GM23338 (cell line): ENCODE measurements around the gene REM2. TPM values are rescaled to one million over a fixed set of nuclear protein-coding genes. Genes with fewer than 3 reads are reported as not detected.

Experiments
- ATAC-seq: fragments of 200-7000 bp; cut with Tn5 transposase; 3 replicates; pipeline ENCODE4 v1.9.1; 2020
- DNase-seq: peaks from one replicate; pipeline ENCODE4 v3.0.0-alpha.2; 2015; ENCODE audit warnings: low spot score
- H2AFZ ChIP-seq: fragments of 200-600 bp; sonication (generic); 2 replicates; pipeline ENCODE4 v1.8.0; 2016; ENCODE audit warnings: antibody characterized with exemption, mild to moderate bottlenecking, moderate library complexity
- H3F3A ChIP-seq: fragments of 200-600 bp; sonication (generic); replicated peaks from 2 replicates; pipeline ENCODE4 v1.8.0; 2017; ENCODE audit warnings: antibody characterized with exemption, mixed run types, low read depth
- H3K27ac ChIP-seq: fragments of 200-600 bp; sonication (generic); 2 replicates; pipeline ENCODE4 v1.6.1; 2016; ENCODE audit warnings: low read depth
- H3K27me3 ChIP-seq: fragments of 200-600 bp; sonication (generic); 2 replicates; pipeline ENCODE4 v1.8.0; 2016; ENCODE audit warnings: mild to moderate bottlenecking, mixed run types, moderate library complexity; ENCODE audit not compliant: insufficient read depth
- H3K36me3 ChIP-seq: fragments of 200-600 bp; sonication (generic); 2 replicates; pipeline ENCODE4 v1.8.0; 2016; ENCODE audit warnings: mild to moderate bottlenecking; ENCODE audit not compliant: insufficient read depth
- H3K4me1 ChIP-seq: fragments of 200-600 bp; sonication (generic); 2 replicates; pipeline ENCODE4 v1.8.0; 2016; ENCODE audit warnings: mild to moderate bottlenecking, moderate library complexity; ENCODE audit not compliant: insufficient read depth
- H3K4me2 ChIP-seq: fragments of 200-600 bp; sonication (generic); 2 replicates; pipeline ENCODE4 v1.7.1; 2017; ENCODE audit warnings: mixed run types
- H3K4me3 ChIP-seq: fragments of 200-600 bp; sonication (generic); 2 replicates; pipeline ENCODE4 v1.6.1; 2016; ENCODE audit warnings: mixed run types
- H3K79me2 ChIP-seq: fragments of 200-600 bp; sonication (generic); replicated peaks from 2 replicates; pipeline ENCODE4 v1.8.0; 2017; ENCODE audit warnings: mild to moderate bottlenecking; ENCODE audit not compliant: insufficient read depth
- H3K9me2 ChIP-seq: fragments of 200-600 bp; sonication (generic); 2 replicates; pipeline ENCODE4 v1.8.0; 2017; ENCODE audit not compliant: insufficient read depth
- H4K20me1 ChIP-seq: fragments of 200-600 bp; sonication (generic); replicated peaks from 2 replicates; pipeline ENCODE4 v1.8.0; 2017; ENCODE audit warnings: mild to moderate bottlenecking; ENCODE audit not compliant: insufficient read depth
- H3K27ac Mint-ChIP-seq: 2 replicates; pipeline ENCODE4 v1.8.0; 2020; ENCODE audit warnings: inconsistent platforms, mild to moderate bottlenecking, moderate library complexity, mixed read lengths
- H3K27me3 Mint-ChIP-seq: 3 replicates; pipeline ENCODE4 v1.8.0; 2022; ENCODE audit warnings: low read depth, mild to moderate bottlenecking, moderate library complexity, mixed read lengths, inconsistent platforms; ENCODE audit not compliant: insufficient read depth, poor library complexity
- H3K36me3 Mint-ChIP-seq: 3 replicates; pipeline ENCODE4 v1.8.0; 2021; ENCODE audit warnings: low read depth, mild to moderate bottlenecking, inconsistent platforms, moderate library complexity, mixed read lengths
- H3K4me1 Mint-ChIP-seq: 3 replicates; pipeline ENCODE4 v1.8.0; 2020; ENCODE audit warnings: mild to moderate bottlenecking, inconsistent platforms, mixed read lengths
- H3K4me3 Mint-ChIP-seq: 3 replicates; pipeline ENCODE4 v1.8.0; 2021; ENCODE audit warnings: moderate library complexity, mild to moderate bottlenecking, inconsistent platforms, mixed read lengths
- H3K9me3 Mint-ChIP-seq: 3 replicates; pipeline ENCODE4 v1.8.0; 2020; ENCODE audit warnings: moderate library complexity, mild to moderate bottlenecking, inconsistent platforms, mixed read lengths
- CREB1 ChIP-seq: fragments of 250-450 bp; sonication (Bioruptor Pico); IDR thresholded peaks from 2 replicates; pipeline ENCODE4 v1.5.0; 2020; ENCODE audit warnings: low read depth, mild to moderate bottlenecking, moderate library complexity
- EZH2 ChIP-seq: fragments of 200-600 bp; sonication (generic); IDR thresholded peaks from one replicate; pipeline ENCODE4 v1.8.0; 2017; ENCODE audit warnings: antibody characterized with exemption, mild to moderate bottlenecking, low read depth; ENCODE audit not compliant: unreplicated experiment
- EZH2phosphoT487 ChIP-seq: fragments of 200-600 bp; sonication (generic); IDR thresholded peaks from one replicate; pipeline ENCODE4 v1.8.1; 2018; ENCODE audit warnings: antibody characterized with exemption; ENCODE audit not compliant: unreplicated experiment
- JUNB ChIP-seq: IDR thresholded peaks from one replicate; pipeline ENCODE4 v1.6.1; 2016; ENCODE audit warnings: antibody characterized with exemption; ENCODE audit not compliant: unreplicated experiment
- NANOG ChIP-seq: IDR thresholded peaks from 2 replicates; pipeline ENCODE4 v1.6.1; 2016; ENCODE audit warnings: antibody characterized with exemption, borderline replicate concordance
- POLR2AphosphoS5 ChIP-seq: IDR thresholded peaks from 2 replicates; pipeline ENCODE4 v1.6.1; 2016; ENCODE audit warnings: antibody characterized with exemption, low read depth
- REST ChIP-seq: IDR thresholded peaks from one replicate; pipeline ENCODE4 v1.6.1; 2018; ENCODE audit warnings: antibody characterized with exemption; ENCODE audit not compliant: unreplicated experiment
- STAT1 ChIP-seq: IDR thresholded peaks from one replicate; pipeline ENCODE4 v1.6.1; 2016; ENCODE audit warnings: antibody characterized with exemption; ENCODE audit not compliant: unreplicated experiment
- ZNF114 ChIP-seq: fragments of 250-450 bp; sonication (Bioruptor Pico); IDR thresholded peaks from 2 replicates; pipeline ENCODE4 v1.5.0; 2020; ENCODE audit warnings: mild to moderate bottlenecking, moderate library complexity
- ZNF331 ChIP-seq: fragments of 250-450 bp; sonication (Bioruptor Pico); IDR thresholded peaks from 2 replicates; pipeline ENCODE4 v1.5.0; 2020; ENCODE audit warnings: low read depth, mild to moderate bottlenecking, moderate library complexity
- polyA plus RNA-seq: library from polyadenylated mRNA; unstranded; fragments of >200 nt; fragmentation: Nextera tagmentation; extraction: Ambion mirVana; gene quantifications from 2 replicates; pipeline ENCODE4 v1.2.1, GENCODE V29; 2016
- total RNA-seq: library from RNA; depleted of rRNA; stranded (reverse); fragments of >200 nt; shearing (Covaris generic); gene quantifications from 2 replicates; pipeline ENCODE4 v1.2.3, GENCODE V29; 2014
- TF ChIP-seq, protein P1 (sequence below), 2 experiments: fragments of 200-600 bp in 1 of 2; sonication (generic) in 1 of 2; conservative IDR thresholded peaks; 2 replicates each; pipeline versions ENCODE4 v1.5.1 to v1.6.1; 2016 to 2017; ENCODE audit warnings: antibody characterized with exemption in 2 of 2, low read depth in 2 of 2, mild to moderate bottlenecking in 2 of 2, moderate library complexity in 1 of 2
- TF ChIP-seq, protein P2 (sequence below): IDR thresholded peaks from 2 replicates; pipeline ENCODE4 v1.6.1; 2016; ENCODE audit warnings: antibody characterized with exemption
- TF ChIP-seq, protein P3 (sequence below): fragments of 250-450 bp; sonication (Bioruptor Pico); IDR thresholded peaks from 2 replicates; pipeline ENCODE4 v1.5.0; 2020; ENCODE audit warnings: mild to moderate bottlenecking, moderate library complexity

The REM2 gene
- total and polyA plus RNA-seq, 2 experiments from 2014 or later, result 0.31 to 2.9 TPM

DNA sequence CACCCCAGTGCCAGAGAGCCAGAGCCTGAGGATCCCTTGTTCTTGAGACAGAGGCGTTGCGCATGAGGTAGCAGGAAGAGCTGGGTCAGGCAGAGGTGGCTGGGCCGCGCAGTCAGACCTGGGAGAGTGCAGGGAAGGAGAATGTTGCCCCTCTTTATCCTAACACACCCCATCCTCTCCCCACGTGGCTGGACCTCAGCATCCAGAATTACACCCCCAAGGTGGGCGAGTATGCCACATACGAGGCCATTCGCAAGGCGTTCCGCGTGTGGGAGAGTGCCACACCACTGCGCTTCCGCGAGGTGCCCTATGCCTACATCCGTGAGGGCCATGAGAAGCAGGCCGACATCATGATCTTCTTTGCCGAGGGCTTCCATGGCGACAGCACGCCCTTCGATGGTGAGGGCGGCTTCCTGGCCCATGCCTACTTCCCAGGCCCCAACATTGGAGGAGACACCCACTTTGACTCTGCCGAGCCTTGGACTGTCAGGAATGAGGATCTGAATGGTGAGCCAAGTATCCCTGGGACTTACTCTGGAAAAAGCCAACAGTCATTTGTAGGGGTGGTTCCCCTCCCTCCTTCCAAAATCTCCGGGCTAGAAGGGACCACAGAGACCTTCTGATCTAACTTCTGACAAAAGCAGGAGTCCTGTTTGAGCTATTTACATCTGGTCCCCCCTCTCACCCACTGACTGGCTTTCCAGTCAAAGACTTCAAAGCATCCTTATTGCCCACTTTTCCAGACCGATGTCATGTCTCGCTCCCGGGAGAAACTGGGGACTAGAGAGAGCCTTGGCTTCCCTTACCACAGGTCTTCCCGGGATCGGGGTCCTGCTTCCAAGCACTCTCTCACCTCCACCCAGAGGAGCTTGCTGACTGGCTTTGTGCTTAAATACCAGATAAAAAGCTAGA lies 40.6 kb upstream of the REM2 start:
- Histone ChIP-seq H3K27me3 (no peaks in the 10 kb centered on the region), H3K9me2 (no peaks in the 10 kb centered on the region), H4K20me1 (no peaks in the 10 kb centered on the region), H3K4me1 (peaks cover 14% of the 10 kb centered on the region; the same call in 1 of the 2 replicates), H3K4me3 (no peak overlapping the region), H3F3A (0 out of 2 replicates have a peak, but pooled peaks cover 6% of the 10 kb centered on the region), H3K4me2 (no peak overlapping the region), H3K27ac (no peak overlapping the region), H3K36me3 (no peaks in the 10 kb centered on the region; the same call in 1 of the 2 replicates), H3K79me2 (peaks cover 20% of the 10 kb centered on the region), H2AFZ (no peak overlapping the region)
- Mint-ChIP-seq H3K4me3 (no peak overlapping the region), H3K27me3 (peaks cover 14% of the 10 kb centered on the region), H3K4me1 (peaks cover 28% of the 10 kb centered on the region), H3K36me3 (peaks cover 49% of the 10 kb centered on the region), H3K27ac (no peak overlapping the region), H3K9me3 (no peaks in the 10 kb centered on the region)
- TF ChIP-seq, protein P1, sequence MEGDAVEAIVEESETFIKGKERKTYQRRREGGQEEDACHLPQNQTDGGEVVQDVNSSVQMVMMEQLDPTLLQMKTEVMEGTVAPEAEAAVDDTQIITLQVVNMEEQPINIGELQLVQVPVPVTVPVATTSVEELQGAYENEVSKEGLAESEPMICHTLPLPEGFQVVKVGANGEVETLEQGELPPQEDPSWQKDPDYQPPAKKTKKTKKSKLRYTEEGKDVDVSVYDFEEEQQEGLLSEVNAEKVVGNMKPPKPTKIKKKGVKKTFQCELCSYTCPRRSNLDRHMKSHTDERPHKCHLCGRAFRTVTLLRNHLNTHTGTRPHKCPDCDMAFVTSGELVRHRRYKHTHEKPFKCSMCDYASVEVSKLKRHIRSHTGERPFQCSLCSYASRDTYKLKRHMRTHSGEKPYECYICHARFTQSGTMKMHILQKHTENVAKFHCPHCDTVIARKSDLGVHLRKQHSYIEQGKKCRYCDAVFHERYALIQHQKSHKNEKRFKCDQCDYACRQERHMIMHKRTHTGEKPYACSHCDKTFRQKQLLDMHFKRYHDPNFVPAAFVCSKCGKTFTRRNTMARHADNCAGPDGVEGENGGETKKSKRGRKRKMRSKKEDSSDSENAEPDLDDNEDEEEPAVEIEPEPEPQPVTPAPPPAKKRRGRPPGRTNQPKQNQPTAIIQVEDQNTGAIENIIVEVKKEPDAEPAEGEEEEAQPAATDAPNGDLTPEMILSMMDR (conservative IDR thresholded peaks at IDR 0.05; ENCODE audit: low read depth in 2 of 2), result no peak
- TF ChIP-seq EZH2 (no peak), REST (no peak), ZNF331 (CRISPR knock-in tag) (no peak), JUNB (no peak), CREB1 (no peak), POLR2AphosphoS5 (no peak), EZH2phosphoT487 (no peak), NANOG (no peak), ZNF114 (no peak), STAT1 (no peak)
- TF ChIP-seq, protein P2, sequence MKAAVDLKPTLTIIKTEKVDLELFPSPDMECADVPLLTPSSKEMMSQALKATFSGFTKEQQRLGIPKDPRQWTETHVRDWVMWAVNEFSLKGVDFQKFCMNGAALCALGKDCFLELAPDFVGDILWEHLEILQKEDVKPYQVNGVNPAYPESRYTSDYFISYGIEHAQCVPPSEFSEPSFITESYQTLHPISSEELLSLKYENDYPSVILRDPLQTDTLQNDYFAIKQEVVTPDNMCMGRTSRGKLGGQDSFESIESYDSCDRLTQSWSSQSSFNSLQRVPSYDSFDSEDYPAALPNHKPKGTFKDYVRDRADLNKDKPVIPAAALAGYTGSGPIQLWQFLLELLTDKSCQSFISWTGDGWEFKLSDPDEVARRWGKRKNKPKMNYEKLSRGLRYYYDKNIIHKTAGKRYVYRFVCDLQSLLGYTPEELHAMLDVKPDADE, result no peak
- TF ChIP-seq, protein P3, sequence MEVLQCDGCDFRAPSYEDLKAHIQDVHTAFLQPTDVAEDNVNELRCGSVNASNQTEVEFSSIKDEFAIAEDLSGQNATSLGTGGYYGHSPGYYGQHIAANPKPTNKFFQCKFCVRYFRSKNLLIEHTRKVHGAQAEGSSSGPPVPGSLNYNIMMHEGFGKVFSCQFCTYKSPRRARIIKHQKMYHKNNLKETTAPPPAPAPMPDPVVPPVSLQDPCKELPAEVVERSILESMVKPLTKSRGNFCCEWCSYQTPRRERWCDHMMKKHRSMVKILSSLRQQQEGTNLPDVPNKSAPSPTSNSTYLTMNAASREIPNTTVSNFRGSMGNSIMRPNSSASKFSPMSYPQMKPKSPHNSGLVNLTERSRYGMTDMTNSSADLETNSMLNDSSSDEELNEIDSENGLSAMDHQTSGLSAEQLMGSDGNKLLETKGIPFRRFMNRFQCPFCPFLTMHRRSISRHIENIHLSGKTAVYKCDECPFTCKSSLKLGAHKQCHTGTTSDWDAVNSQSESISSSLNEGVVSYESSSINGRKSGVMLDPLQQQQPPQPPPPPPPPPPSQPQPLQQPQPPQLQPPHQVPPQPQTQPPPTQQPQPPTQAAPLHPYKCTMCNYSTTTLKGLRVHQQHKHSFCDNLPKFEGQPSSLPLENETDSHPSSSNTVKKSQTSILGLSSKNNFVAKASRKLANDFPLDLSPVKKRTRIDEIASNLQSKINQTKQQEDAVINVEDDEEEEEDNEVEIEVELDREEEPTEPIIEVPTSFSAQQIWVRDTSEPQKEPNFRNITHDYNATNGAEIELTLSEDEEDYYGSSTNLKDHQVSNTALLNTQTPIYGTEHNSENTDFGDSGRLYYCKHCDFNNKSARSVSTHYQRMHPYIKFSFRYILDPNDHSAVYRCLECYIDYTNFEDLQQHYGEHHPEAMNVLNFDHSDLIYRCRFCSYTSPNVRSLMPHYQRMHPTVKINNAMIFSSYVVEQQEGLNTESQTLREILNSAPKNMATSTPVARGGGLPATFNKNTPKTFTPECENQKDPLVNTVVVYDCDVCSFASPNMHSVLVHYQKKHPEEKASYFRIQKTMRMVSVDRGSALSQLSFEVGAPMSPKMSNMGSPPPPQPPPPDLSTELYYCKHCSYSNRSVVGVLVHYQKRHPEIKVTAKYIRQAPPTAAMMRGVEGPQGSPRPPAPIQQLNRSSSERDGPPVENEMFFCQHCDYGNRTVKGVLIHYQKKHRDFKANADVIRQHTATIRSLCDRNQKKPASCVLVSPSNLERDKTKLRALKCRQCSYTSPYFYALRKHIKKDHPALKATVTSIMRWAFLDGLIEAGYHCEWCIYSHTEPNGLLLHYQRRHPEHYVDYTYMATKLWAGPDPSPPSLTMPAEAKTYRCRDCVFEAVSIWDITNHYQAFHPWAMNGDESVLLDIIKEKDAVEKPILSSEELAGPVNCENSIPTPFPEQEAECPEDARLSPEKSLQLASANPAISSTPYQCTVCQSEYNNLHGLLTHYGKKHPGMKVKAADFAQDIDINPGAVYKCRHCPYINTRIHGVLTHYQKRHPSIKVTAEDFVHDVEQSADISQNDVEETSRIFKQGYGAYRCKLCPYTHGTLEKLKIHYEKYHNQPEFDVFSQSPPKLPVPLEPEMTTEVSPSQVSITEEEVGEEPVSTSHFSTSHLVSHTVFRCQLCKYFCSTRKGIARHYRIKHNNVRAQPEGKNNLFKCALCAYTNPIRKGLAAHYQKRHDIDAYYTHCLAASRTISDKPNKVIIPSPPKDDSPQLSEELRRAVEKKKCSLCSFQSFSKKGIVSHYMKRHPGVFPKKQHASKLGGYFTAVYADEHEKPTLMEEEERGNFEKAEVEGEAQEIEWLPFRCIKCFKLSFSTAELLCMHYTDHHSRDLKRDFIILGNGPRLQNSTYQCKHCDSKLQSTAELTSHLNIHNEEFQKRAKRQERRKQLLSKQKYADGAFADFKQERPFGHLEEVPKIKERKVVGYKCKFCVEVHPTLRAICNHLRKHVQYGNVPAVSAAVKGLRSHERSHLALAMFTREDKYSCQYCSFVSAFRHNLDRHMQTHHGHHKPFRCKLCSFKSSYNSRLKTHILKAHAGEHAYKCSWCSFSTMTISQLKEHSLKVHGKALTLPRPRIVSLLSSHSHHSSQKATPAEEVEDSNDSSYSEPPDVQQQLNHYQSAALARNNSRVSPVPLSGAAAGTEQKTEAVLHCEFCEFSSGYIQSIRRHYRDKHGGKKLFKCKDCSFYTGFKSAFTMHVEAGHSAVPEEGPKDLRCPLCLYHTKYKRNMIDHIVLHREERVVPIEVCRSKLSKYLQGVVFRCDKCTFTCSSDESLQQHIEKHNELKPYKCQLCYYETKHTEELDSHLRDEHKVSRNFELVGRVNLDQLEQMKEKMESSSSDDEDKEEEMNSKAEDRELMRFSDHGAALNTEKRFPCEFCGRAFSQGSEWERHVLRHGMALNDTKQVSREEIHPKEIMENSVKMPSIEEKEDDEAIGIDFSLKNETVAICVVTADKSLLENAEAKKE (CRISPR knock-in tag), result no peak
- ATAC-seq (no peak), DNase-seq (no peak)
